Stimulated activated CD8-positive, alpha-beta memory T cell treated with anti-CD3 and anti-CD28 coated beads, Interleukin-12 subunit alpha, Interleukin-12 subunit beta, amount 100 ng/mL, for 1 hour (primary cell): ENCODE results near the gene PCDH15.
"Not testable (repeated sequence)": the region's sequence is repeated elsewhere in the genome, so short reads cannot be mapped to it uniquely, and the experiment has no call there.

Experiments used
- DNase-seq: peaks from one replicate; pipeline ENCODE4 v3.0.0-alpha.2; 2020; ENCODE audit warnings: low read depth

The PCDH15 gene

GRCh38 chr10:53978301-53978700 lies 822.7 kb downstream of the PCDH15 start:
- DNase-seq = no peak

GRCh38 chr10:53977267-53977666 lies 823.8 kb downstream of the PCDH15 start:
- no peak for DNase-seq

- DNase-seq = no peak
These were observed 843.6 kb downstream of the PCDH15 start for GRCh38 chr10:53957401-53957800.

GRCh38 chr10:53955091-53955490 lies 845.9 kb downstream of the PCDH15 start:
- DNase-seq = no peak

GRCh38 chr10:53952698-53953630 lies 848.1 kb downstream of the PCDH15 start:
- no peak for DNase-seq

GRCh38 chr10:53939654-53940053 lies 861.4 kb downstream of the PCDH15 start:
- no peak for DNase-seq

- DNase-seq = no peak
These were observed 870.4 kb downstream of the PCDH15 start for GRCh38 chr10:53930648-53931047.

- DNase-seq = not testable (repeated sequence)
These were observed 876.9 kb downstream of the PCDH15 start for GRCh38 chr10:53924051-53924700.

GRCh38 chr10:53918755-53919154 lies 882.3 kb downstream of the PCDH15 start:
- no peak for DNase-seq

GRCh38 chr10:53909791-53910190 lies 891.2 kb downstream of the PCDH15 start:
- no peak for DNase-seq

- no peak for DNase-seq
These were observed 896.4 kb downstream of the PCDH15 start for GRCh38 chr10:53904506-53905241.

GRCh38 chr10:53903756-53904155 lies 897.3 kb downstream of the PCDH15 start:
- no peak for DNase-seq

GRCh38 chr10:53899463-53900160 lies 901.4 kb downstream of the PCDH15 start:
- DNase-seq = no peak

- DNase-seq = no peak
These were observed 902.5 kb downstream of the PCDH15 start for GRCh38 chr10:53898532-53898931.

- no peak for DNase-seq
These were observed 906.9 kb downstream of the PCDH15 start for GRCh38 chr10:53894145-53894544.

GRCh38 chr10:53893061-53893460 lies 908.0 kb downstream of the PCDH15 start:
- DNase-seq = no peak

- no peak for DNase-seq
These were observed 914.4 kb downstream of the PCDH15 start for GRCh38 chr10:53886325-53887300.

- DNase-seq = no peak
These were observed 936.2 kb downstream of the PCDH15 start for GRCh38 chr10:53864846-53865245.

- DNase-seq = no peak
These were observed 948.4 kb downstream of the PCDH15 start for GRCh38 chr10:53852450-53853175.

GRCh38 chr10:53846809-53847208 lies 954.2 kb downstream of the PCDH15 start:
- no peak for DNase-seq
